Activated CD4-positive, alpha-beta T cell treated with anti-CD3 and anti-CD28 coated beads, Interleukin-2, amount 10 ng/mL, durations not matched to agents 7 days and 5 days (primary cell): ENCODE data around the gene ANOS1. TPM values are rescaled to one million over a fixed set of nuclear protein-coding genes. Genes with fewer than 3 reads are reported as not detected.

Experiments
- CTCF ChIA-PET: fragments of 350-600 bp; sonication (Branson Sonifier 250); formaldehyde crosslinking; loops from one replicate; lab custom pipeline; 2021; ENCODE audit warnings: antibody characterized with exemption; lab: Charles Lee
- POLR2A ChIA-PET: fragments of 350-600 bp; sonication (Branson Sonifier 250); formaldehyde crosslinking; loops from one replicate; lab custom pipeline; 2021; ENCODE audit warnings: antibody characterized with exemption; lab: Charles Lee
- DNase-seq: peaks from one replicate; pipeline ENCODE4 v3.0.0-alpha.2; 2020
- H3K27ac Mint-ChIP-seq: one replicate; pipeline ENCODE4 v1.8.0; 2021; ENCODE audit warnings: mild to moderate bottlenecking, moderate library complexity, mixed read lengths
- H3K27me3 Mint-ChIP-seq: one replicate; pipeline ENCODE4 v1.8.0; 2021; ENCODE audit warnings: mixed read lengths
- H3K36me3 Mint-ChIP-seq: one replicate; pipeline ENCODE4 v1.8.0; 2021; ENCODE audit warnings: low read depth, mixed read lengths
- H3K4me1 Mint-ChIP-seq: one replicate; pipeline ENCODE4 v1.8.0; 2021; ENCODE audit warnings: mixed read lengths
- H3K4me3 Mint-ChIP-seq: one replicate; pipeline ENCODE4 v1.8.0; 2021; ENCODE audit warnings: mild to moderate bottlenecking, moderate library complexity, mixed read lengths
- H3K9me3 Mint-ChIP-seq: one replicate; pipeline ENCODE4 v1.8.0; 2021; ENCODE audit warnings: mixed read lengths
- total RNA-seq, 2 experiments: library from RNA; stranded (reverse); gene quantifications; one replicate each; pipeline ENCODE4 v1.2.3, GENCODE V29; 2021

Gene ANOS1
- total RNA-seq, 2 experiments from 2014 or later = 0.02 TPM; not detected in 1

DNA sequence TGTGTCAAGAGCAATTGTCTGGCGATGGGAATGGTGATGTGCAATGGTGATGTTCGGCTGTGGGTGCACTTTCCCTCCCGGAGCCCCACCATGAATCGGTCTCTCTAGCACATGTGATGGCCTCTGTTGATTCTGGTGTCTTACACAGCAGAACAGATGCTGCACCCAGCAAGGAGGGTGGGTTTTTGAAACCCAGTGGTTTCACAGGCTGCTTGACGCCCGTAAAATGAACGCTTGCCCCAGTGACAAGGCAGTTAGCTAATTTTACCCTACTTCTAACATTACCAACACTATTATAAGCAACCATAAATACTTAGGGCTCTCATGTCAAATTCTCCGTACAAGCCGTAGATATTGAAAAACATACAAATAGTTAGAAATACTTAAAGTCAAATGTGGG, 5.9 kb upstream of the ANOS1 start:
- Mint-ChIP-seq H3K27me3 (peaks cover 8% of the 10 kb centered on the region), H3K9me3 (no peaks in the 10 kb centered on the region), H3K27ac (no peak overlapping the region), H3K4me3 (no peak overlapping the region), H3K4me1 (peaks cover 2% of the 10 kb centered on the region), H3K36me3 (no peaks in the 10 kb centered on the region)
- DNase-seq = no peak
- ChIA-PET CTCF (no interaction called here), POLR2A (no interaction called here)

DNA sequence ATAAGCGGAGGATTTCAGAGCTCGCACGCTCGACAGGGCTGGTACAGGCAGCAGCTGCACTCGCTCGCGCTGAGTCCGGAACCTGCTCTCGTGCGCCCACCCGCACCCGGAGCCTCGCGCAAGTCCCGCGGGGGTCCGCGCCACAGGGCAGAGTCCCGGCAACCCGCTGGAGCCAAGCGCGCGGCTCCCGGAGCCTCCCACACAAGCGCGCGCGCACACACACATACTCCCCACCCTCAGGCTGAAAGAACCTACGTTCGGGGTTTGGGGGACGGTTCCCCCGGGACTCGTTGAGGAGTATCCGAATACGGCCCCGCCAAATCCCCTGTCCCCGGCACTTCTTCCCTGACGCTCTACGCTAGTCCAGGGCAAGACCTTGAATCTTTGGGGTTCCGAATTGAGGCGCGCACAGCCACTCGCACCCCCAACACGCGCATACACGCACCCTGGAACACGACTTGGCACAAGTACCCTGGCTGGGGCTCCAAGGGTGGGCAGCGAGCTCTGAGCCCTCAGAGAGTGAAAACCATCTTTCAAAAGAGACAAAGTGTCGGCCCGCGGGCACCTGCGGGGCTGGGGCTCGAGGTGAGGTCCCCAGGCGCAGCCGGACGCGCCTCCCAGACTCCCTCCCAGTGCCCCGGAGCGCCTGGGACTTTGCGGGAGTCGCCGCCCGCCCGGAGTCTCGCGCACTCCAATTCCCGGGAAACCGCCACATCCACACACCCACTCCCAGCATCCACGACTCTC, 952 bp downstream of the ANOS1 start:
- CTCF ChIA-PET = no interaction called here
- no peaks in the 10 kb centered on the region for H3K9me3 Mint-ChIP-seq
- POLR2A ChIA-PET = no interaction called here
- DNase-seq = no peak
- H3K4me3 Mint-ChIP-seq = no peak overlapping the region
- H3K27me3 Mint-ChIP-seq = peaks cover 25% of the 10 kb centered on the region
- H3K27ac Mint-ChIP-seq = no peak overlapping the region
- peaks cover 2% of the 10 kb centered on the region for H3K4me1 Mint-ChIP-seq
- H3K36me3 Mint-ChIP-seq = no peaks in the 10 kb centered on the region

DNA sequence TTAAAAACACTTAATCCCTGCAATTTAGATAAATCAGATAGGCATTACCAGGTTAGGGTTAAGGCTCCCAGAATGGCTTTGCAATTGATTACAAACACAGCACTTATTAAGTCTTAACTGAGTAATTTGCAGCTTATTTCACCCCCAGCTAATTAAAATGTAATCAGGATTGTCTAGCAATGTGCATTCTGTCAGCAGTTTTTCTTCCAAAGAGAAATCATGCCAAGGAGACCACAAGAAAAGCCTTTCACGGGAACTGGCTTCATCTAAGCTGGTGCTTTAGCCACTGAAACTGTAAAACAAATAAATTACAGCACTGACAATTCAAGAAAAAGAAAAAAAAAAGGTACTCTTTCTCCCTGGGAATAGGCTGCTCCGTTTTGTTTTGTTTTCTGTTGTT, 2.1 kb downstream of the ANOS1 start:
- no peak for DNase-seq
- no peak overlapping the region for H3K27ac Mint-ChIP-seq
- H3K4me1 Mint-ChIP-seq = peaks cover 2% of the 10 kb centered on the region
- no peak overlapping the region for H3K4me3 Mint-ChIP-seq
- ChIA-PET CTCF (no interaction called here), POLR2A (no interaction called here)
- H3K9me3 Mint-ChIP-seq = no peaks in the 10 kb centered on the region
- peaks cover 25% of the 10 kb centered on the region for H3K27me3 Mint-ChIP-seq
- H3K36me3 Mint-ChIP-seq = no peaks in the 10 kb centered on the region

DNA sequence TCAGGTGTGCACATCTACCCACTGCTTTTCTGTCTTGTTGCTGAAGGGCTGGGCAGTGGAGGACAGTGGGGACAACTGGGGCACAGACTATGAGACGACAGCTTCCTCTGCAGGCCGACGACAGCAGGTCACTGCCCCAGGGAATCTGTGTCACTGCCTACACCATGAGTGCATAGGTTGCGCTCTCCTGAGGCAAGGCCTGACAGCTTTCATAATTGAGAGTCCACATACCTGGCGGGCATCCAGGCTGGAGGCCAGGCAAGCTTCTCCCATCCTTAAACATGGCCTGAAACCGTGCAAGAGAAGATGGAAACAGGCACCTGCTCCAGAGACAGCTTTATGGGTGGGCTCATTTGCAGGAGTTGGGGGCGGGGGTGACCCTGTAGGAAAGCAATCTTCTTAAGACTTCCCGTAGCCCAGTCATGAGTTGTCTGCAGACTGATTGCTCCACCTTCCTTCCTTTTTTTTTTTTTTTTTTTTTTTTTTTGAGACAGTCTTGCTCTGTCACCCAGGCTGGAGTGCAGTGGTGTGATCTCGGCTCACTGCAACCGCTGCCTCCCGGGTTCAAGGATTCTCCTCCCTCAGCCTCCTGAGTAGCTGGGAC, 2.9 kb downstream of the ANOS1 start:
- peaks cover 28% of the 10 kb centered on the region for H3K27me3 Mint-ChIP-seq
- ChIA-PET CTCF (no interaction called here), POLR2A (no interaction called here)
- DNase-seq = no peak
- no peak overlapping the region for H3K27ac Mint-ChIP-seq
- no peak overlapping the region for H3K4me3 Mint-ChIP-seq
- no peaks in the 10 kb centered on the region for H3K36me3 Mint-ChIP-seq
- no peaks in the 10 kb centered on the region for H3K9me3 Mint-ChIP-seq
- peaks cover 2% of the 10 kb centered on the region for H3K4me1 Mint-ChIP-seq

DNA sequence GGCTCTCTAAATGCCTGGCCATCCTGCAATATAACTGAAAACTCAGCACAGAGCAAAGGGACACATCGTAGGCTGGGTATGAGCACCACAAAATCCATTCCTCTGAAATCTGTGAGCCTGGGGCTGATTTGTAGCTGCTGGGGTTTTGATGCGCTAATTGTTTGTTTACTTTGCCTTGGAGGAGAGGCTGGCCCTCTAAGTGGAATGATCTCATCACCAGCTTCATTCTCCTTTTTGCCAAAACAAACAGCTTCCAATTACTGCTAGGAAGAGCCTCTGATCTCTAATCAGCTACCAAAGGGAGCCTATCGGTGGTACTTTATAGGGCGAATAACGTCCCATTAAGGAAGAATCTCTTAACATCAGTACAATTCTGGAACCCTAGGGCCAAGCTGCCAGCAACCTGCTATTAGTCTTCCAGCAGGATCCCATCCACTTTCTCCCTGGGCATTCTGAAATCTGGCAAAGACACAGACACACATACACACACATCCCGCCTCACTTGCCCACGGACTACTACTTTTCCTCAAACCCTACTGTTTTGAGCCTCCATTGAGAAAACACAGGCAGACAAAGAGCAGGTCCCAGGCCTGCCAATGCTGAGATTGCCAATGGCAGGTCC, 5.8 kb downstream of the ANOS1 start:
- CTCF ChIA-PET = no interaction called here
- Mint-ChIP-seq H3K4me3 (no peak overlapping the region), H3K4me1 (no peaks in the 10 kb centered on the region), H3K27me3 (peaks cover 14% of the 10 kb centered on the region), H3K36me3 (no peaks in the 10 kb centered on the region), H3K27ac (no peak overlapping the region), H3K9me3 (no peaks in the 10 kb centered on the region)
- POLR2A ChIA-PET = no interaction called here
- DNase-seq = no peak

DNA sequence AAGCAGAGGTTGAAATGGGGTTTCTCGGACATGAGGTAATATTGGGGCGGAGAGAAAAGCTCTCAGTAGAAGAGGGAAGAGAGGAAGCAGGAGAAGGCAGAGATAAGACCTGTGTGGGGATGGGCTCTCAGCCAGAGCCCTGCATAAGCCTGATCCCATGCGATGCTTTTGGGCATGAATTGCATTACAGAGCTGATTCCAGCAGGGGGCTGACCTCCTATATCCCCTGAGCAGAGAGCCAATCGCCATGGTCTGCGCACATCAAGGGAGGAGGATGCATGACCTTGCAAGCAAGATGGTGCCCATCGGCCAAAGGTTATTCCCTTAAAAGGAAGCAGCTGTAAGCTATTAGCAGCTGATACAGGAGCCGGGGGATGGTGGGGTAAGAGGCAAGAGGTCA, 7.6 kb downstream of the ANOS1 start:
- peaks cover 7% of the 10 kb centered on the region for H3K27me3 Mint-ChIP-seq
- DNase-seq = no peak
- no peak overlapping the region for H3K4me3 Mint-ChIP-seq
- H3K4me1 Mint-ChIP-seq = no peaks in the 10 kb centered on the region
- ChIA-PET CTCF (interaction anchor here (0.6 kb wide), 1 partner anchor 1807 kb away, joined by 3 read pairs; no protein-coding TSS in a partner anchor), POLR2A (no interaction called here)
- H3K9me3 Mint-ChIP-seq = no peaks in the 10 kb centered on the region
- no peak overlapping the region for H3K27ac Mint-ChIP-seq
- H3K36me3 Mint-ChIP-seq = no peaks in the 10 kb centered on the region

DNA sequence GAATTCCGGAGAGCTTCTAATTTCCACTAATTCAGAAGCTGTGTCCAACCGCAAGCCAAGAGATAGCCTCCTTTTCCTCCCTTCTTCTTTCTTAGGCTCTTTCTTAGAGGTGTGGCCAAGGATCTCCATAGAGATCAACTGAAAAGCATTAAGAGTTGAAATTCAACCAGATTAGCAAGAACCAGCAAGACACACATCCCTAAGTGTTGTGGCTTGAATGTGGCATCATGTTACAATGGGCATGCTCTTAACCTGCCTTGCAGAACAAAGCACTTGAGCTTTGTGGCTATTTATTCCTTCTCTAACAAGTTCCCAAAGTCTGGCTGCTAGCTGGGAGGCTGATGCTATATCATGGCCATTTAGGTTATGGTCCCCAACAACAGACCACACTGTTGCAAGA, 10.4 kb downstream of the ANOS1 start:
- Mint-ChIP-seq H3K4me1 (no peaks in the 10 kb centered on the region), H3K9me3 (no peaks in the 10 kb centered on the region), H3K4me3 (no peak overlapping the region), H3K27me3 (peaks cover 3% of the 10 kb centered on the region), H3K36me3 (no peaks in the 10 kb centered on the region), H3K27ac (no peak overlapping the region)
- no peak for DNase-seq
- POLR2A ChIA-PET = no interaction called here
- CTCF ChIA-PET = no interaction called here

DNA sequence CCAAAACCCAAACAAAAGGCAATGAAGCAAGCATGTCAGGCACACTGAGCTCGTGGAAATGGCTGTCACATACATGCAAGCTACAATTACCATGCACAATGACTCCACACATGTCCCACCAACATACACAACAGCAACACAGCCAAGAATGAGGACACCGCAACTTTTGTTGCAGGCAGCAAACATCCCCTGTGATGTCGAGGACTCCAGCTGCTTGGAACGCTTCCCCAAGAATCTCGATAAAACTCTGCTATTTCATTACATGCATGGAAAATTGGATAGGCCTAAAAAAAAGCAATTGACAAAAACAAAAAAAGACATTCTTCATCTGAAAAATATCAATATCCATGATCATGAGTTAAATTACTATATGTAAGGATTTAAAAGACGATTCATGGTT, 11.8 kb downstream of the ANOS1 start:
- no peak overlapping the region for H3K27ac Mint-ChIP-seq
- peaks cover 3% of the 10 kb centered on the region for H3K27me3 Mint-ChIP-seq
- H3K9me3 Mint-ChIP-seq = no peaks in the 10 kb centered on the region
- DNase-seq = no peak
- CTCF ChIA-PET = interaction anchor here (0.5 kb wide), 1 partner anchor 697 kb away, joined by 3 read pairs; no protein-coding TSS in a partner anchor
- no peaks in the 10 kb centered on the region for H3K4me1 Mint-ChIP-seq
- H3K36me3 Mint-ChIP-seq = no peaks in the 10 kb centered on the region
- POLR2A ChIA-PET = no interaction called here
- no peak overlapping the region for H3K4me3 Mint-ChIP-seq

DNA sequence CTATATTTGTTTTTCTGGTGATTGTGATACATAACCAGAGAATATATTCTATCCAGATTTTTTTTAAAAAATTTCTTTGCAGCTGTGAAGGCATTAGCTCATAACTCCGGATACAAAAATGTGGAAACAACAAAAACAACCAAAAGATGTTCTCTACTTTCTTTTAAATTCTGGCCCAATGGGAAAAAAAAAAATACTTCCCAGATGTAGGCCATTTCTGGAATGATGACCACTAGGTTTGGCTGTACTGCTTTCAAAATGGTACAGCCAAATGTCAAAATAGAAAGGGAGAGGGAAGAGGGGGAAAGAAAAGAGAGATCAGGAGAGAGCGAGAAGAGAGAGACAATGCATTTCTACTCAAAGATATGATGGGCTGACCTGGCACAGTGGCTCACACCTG, 14.6 kb downstream of the ANOS1 start:
- ChIA-PET CTCF (no interaction called here), POLR2A (no interaction called here)
- H3K4me3 Mint-ChIP-seq = no peak overlapping the region
- H3K9me3 Mint-ChIP-seq = no peaks in the 10 kb centered on the region
- H3K4me1 Mint-ChIP-seq = no peaks in the 10 kb centered on the region
- H3K36me3 Mint-ChIP-seq = no peaks in the 10 kb centered on the region
- H3K27ac Mint-ChIP-seq = no peak overlapping the region
- no peaks in the 10 kb centered on the region for H3K27me3 Mint-ChIP-seq
- no peak for DNase-seq

DNA sequence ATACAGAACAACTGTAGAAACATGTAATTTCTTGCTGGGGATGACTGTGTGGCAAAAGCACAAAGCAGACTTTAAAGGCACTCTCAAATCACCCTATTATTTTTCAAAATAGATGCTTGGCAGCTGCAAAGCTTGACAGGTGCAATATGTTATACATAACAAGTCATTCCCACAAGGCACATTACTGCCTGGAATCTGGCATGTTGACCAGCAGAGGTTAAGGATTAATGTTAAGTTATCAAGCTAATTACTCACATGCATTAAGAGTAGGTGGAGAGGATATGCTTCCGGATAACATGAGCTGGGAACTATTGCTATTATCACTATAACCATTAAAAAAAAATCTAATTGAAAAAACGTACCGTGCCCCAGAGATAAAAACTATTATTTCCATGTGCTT, 17.8 kb downstream of the ANOS1 start:
- DNase-seq = no peak
- POLR2A ChIA-PET = no interaction called here
- Mint-ChIP-seq H3K4me1 (no peaks in the 10 kb centered on the region), H3K27me3 (no peaks in the 10 kb centered on the region), H3K4me3 (no peak overlapping the region), H3K36me3 (no peaks in the 10 kb centered on the region), H3K9me3 (no peaks in the 10 kb centered on the region), H3K27ac (no peak overlapping the region)
- CTCF ChIA-PET = interaction anchor here (0.6 kb wide), 1 partner anchor 1132 kb away, joined by 3 read pairs; no protein-coding TSS in a partner anchor

DNA sequence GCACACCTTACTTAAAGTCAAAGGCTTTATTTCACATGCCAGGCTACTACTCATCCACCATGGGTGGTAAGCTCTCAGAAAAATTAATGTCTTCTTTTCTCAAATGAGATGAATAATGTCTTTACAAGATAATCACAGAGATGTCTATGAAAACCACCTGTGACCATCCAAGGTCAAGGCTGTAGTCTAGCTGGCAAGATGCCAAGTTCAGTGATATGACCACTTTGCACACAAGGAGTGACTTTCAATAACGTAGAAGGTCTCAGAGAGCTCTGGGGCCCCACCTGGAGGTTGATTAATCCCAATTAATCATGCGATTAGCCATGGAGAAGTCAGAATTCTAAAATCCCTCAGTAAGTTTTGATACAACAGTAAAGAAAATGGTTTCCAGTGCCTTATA, 20.5 kb downstream of the ANOS1 start:
- H3K4me1 Mint-ChIP-seq = no peaks in the 10 kb centered on the region
- ChIA-PET CTCF (no interaction called here), POLR2A (no interaction called here)
- no peaks in the 10 kb centered on the region for H3K9me3 Mint-ChIP-seq
- no peak overlapping the region for H3K27ac Mint-ChIP-seq
- no peaks in the 10 kb centered on the region for H3K27me3 Mint-ChIP-seq
- no peak overlapping the region for H3K4me3 Mint-ChIP-seq
- no peaks in the 10 kb centered on the region for H3K36me3 Mint-ChIP-seq
- no peak for DNase-seq

DNA sequence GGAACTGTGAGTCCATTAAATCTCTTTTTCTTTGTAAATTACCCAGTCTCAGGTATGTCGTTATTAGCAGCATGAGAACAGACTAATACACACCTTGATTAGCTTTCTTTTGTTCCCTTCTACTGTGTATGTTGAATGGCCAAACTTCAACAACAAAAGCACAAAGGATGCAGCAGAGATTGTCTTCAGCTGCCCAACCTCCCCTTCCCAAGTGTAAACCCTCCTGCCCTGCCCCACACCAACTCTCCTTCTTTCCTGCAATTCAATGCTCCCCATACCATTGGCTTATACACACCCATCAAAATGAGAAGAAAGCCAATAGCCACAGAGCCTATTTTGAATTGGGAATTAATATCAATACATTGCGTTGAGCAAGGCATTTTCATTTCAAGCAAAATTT, 27.8 kb downstream of the ANOS1 start:
- H3K27ac Mint-ChIP-seq = no peak overlapping the region
- no peak overlapping the region for H3K4me3 Mint-ChIP-seq
- H3K4me1 Mint-ChIP-seq = no peaks in the 10 kb centered on the region

DNA sequence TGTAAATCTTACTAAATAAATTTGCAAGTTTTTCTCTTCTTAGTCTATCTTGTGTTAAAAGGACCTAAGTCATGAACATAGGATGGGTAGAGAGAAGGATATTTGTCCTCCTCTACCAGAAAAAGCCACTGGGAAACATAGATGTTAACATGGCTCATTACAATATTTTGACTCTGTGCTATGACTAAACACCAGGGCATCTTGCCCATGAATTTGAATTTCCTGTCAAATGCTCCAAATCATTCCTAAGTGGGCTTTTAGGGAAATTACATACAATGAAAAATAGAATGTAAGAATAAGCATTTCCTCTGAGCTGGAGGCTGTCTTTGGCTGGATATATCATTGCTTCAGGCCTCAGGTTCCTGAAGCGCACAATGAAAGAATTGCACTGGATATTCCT, 39.1 kb downstream of the ANOS1 start:
- Mint-ChIP-seq H3K4me1 (no peaks in the 10 kb centered on the region), H3K36me3 (no peaks in the 10 kb centered on the region), H3K27ac (no peak overlapping the region), H3K9me3 (no peaks in the 10 kb centered on the region), H3K27me3 (no peaks in the 10 kb centered on the region), H3K4me3 (no peak overlapping the region)
- no peak for DNase-seq
- POLR2A ChIA-PET = no interaction called here
- CTCF ChIA-PET = no interaction called here

More for the DNA sequence above, 27.8 kb downstream of the ANOS1 start:
- POLR2A ChIA-PET = no interaction called here
- Mint-ChIP-seq H3K27me3 (no peaks in the 10 kb centered on the region), H3K36me3 (no peaks in the 10 kb centered on the region), H3K9me3 (no peaks in the 10 kb centered on the region)
- CTCF ChIA-PET = no interaction called here
- DNase-seq = no peak
